Liver (tissue), 9 donors: ENCODE results near the gene TMPRSS13. TPM values are rescaled to one million over a fixed set of nuclear protein-coding genes. Genes with fewer than 3 reads are reported as not detected.

Experiments used
- DNase-seq: peaks from one replicate; pipeline ENCODE4 v3.0.0-alpha.2; 2017; ENCODE audit warnings: low spot score
- H3K27ac ChIP-seq, 2 donors: one replicate each; pipeline ENCODE4 v1.7.0; 2013; ENCODE audit warnings: inconsistent platforms in 2 of 2, low read length in 2 of 2, control low read depth in 1 of 2, low read depth in 1 of 2, mild to moderate bottlenecking in 1 of 2
- H3K27me3 ChIP-seq, 4 donors: one replicate each; pipeline versions ENCODE4 v1.6.1 to v1.7.0; 2013; ENCODE audit warnings: low read length in 3 of 4, inconsistent platforms in 1 of 4, mild to moderate bottlenecking in 1 of 4, moderate library complexity in 1 of 4; ENCODE audit not compliant: control insufficient read depth in 4 of 4, insufficient read depth in 4 of 4
- H3K36me3 ChIP-seq, 4 donors: one replicate each; pipeline versions ENCODE4 v1.6.1 to v1.7.0; 2013; ENCODE audit warnings: low read length in 3 of 4, mild to moderate bottlenecking in 3 of 4, low read depth in 1 of 4, moderate library complexity in 1 of 4; ENCODE audit not compliant: control insufficient read depth in 4 of 4, insufficient read depth in 3 of 4
- H3K4me1 ChIP-seq, 4 donors: one replicate each; pipeline versions ENCODE4 v1.6.1 to v1.7.0; 2013; ENCODE audit warnings: low read length in 3 of 4, mild to moderate bottlenecking in 3 of 4, moderate library complexity in 1 of 4; ENCODE audit not compliant: control insufficient read depth in 4 of 4, insufficient read depth in 4 of 4
- H3K4me3 ChIP-seq, 3 donors: one replicate each; pipeline versions ENCODE4 v1.6.1 to v1.7.0; 2013; ENCODE audit warnings: low read length in 3 of 3, control low read depth in 1 of 3, low read depth in 1 of 3, mild to moderate bottlenecking in 1 of 3
- H3K9ac ChIP-seq, 2 donors: one replicate each; pipeline ENCODE4 v1.7.0; 2013; ENCODE audit warnings: low read length in 2 of 2, mild to moderate bottlenecking in 2 of 2, moderate library complexity in 2 of 2, control low read depth in 1 of 2, low read depth in 1 of 2
- H3K9me3 ChIP-seq, 4 donors: one replicate each; pipeline versions ENCODE4 v1.6.1 to v1.7.0; 2013; ENCODE audit warnings: low read length in 3 of 4; ENCODE audit not compliant: control insufficient read depth in 4 of 4
- FOXA2 ChIP-seq: IDR thresholded peaks from 2 replicates; pipeline ENCODE4 v1.6.1; 2016; ENCODE audit warnings: antibody characterized with exemption
- HNF4G ChIP-seq: IDR thresholded peaks from 2 replicates; pipeline ENCODE4 v1.6.1; 2016; ENCODE audit warnings: antibody characterized with exemption
- NR2F2 ChIP-seq: IDR thresholded peaks from 2 replicates; pipeline ENCODE4 v1.6.1; 2016; ENCODE audit warnings: antibody characterized with exemption
- SP1 ChIP-seq: IDR thresholded peaks from 2 replicates; pipeline ENCODE4 v1.6.1; 2018; ENCODE audit warnings: antibody characterized with exemption, mild to moderate bottlenecking
- TAF1 ChIP-seq: conservative IDR thresholded peaks from 2 replicates; pipeline ENCODE4 v1.6.1; 2016; ENCODE audit warnings: antibody characterized with exemption, mild to moderate bottlenecking
- YY1 ChIP-seq: IDR thresholded peaks from 2 replicates; pipeline ENCODE4 v1.6.1; 2016; ENCODE audit warnings: antibody characterized with exemption, mild to moderate bottlenecking
- WGBS: extraction: QIAGEN DNeasy Blood & Tissue Kit; methylation state at CpG from one replicate; pipeline ENCODE4 v1.1.7; 2013; 5-methylcytosine and 5-hydroxymethylcytosine counted together
- polyA plus RNA-seq, 2 donors: library from polyadenylated mRNA; stranded (reverse) in 1 of 2; unstranded in 1 of 2; fragments of 200-250 nt in 1 of 2; fragments of >200 nt in 1 of 2; fragmentation: Nextera tagmentation in 1 of 2; extraction: Ambion mirVana in 1 of 2; gene quantifications; one replicate each; pipeline versions ENCODE4 v1.2.1 to v1.2.3, GENCODE V29; 2013 to 2015
- total RNA-seq, 2 donors: library from RNA; depleted of rRNA; stranded (reverse); fragments of >200 nt; gene quantifications; one replicate each; pipeline ENCODE4 v1.2.3, GENCODE V29; 2014
- TF ChIP-seq, protein P1 (sequence below): fragments of 150-350 bp; IDR thresholded peaks from 2 replicates; pipeline ENCODE4 v1.5.1; 2017; ENCODE audit warnings: improper control_type of control experiment, low read depth, low read length; ENCODE audit not compliant: missing input control
- TF ChIP-seq, protein P2 (sequence below): IDR thresholded peaks from 2 replicates; pipeline ENCODE4 v1.6.1; 2016; ENCODE audit warnings: antibody characterized with exemption
- TF ChIP-seq, protein P3 (sequence below): IDR thresholded peaks from 2 replicates; pipeline ENCODE4 v1.6.1; 2016; ENCODE audit warnings: antibody characterized with exemption
- TF ChIP-seq, protein P4 (sequence below): IDR thresholded peaks from 2 replicates; pipeline ENCODE4 v1.6.1; 2016; ENCODE audit warnings: antibody characterized with exemption, mild to moderate bottlenecking
- donor health status: healthy.
- donor health status: healthy.
- donor health status: healthy.
- donor health status: healthy.
- donor health status: healthy.

The TMPRSS13 gene
- total and polyA plus RNA-seq, 4 donors: 0.11 to 0.93 (median 0.24) TPM

DNA sequence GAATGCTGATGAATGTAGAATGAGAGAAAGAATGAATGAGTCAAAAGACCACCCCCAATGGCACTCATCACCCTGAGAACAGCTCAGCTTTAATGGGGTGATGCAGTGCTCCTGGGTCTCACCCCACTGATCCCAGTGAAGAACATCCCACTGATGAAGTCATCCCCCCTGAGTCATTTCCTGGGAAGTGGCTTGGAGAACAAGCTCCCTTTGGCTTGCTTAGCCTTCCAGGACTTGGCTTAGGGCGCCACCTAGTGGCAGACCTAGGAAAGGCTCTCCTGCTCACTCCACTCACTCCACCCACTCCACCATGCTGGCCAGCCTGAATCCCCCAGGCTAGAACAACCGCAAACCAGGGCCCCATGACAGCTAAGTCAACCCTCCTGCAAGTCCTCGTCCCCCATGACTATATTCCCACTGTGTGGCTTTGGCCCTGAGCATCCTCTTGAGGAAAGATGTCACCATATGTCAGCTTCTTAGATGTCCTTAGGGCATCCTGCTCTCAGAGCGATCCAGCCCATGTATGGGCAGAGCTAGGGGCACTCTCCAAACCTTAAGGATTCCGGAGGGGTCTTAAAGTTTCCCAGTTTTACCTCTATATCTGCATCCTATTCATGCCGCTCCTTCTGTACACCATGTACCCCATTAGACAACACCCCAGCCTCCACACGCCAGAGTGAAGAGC lies 17.8 kb upstream of the TMPRSS13 start (continued):
- TF ChIP-seq, protein P1, sequence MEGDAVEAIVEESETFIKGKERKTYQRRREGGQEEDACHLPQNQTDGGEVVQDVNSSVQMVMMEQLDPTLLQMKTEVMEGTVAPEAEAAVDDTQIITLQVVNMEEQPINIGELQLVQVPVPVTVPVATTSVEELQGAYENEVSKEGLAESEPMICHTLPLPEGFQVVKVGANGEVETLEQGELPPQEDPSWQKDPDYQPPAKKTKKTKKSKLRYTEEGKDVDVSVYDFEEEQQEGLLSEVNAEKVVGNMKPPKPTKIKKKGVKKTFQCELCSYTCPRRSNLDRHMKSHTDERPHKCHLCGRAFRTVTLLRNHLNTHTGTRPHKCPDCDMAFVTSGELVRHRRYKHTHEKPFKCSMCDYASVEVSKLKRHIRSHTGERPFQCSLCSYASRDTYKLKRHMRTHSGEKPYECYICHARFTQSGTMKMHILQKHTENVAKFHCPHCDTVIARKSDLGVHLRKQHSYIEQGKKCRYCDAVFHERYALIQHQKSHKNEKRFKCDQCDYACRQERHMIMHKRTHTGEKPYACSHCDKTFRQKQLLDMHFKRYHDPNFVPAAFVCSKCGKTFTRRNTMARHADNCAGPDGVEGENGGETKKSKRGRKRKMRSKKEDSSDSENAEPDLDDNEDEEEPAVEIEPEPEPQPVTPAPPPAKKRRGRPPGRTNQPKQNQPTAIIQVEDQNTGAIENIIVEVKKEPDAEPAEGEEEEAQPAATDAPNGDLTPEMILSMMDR: peak; percentile 97
- TF ChIP-seq HNF4G: no peak
- TF ChIP-seq, protein P2, sequence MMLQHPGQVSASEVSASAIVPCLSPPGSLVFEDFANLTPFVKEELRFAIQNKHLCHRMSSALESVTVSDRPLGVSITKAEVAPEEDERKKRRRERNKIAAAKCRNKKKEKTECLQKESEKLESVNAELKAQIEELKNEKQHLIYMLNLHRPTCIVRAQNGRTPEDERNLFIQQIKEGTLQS: no peak

DNA sequence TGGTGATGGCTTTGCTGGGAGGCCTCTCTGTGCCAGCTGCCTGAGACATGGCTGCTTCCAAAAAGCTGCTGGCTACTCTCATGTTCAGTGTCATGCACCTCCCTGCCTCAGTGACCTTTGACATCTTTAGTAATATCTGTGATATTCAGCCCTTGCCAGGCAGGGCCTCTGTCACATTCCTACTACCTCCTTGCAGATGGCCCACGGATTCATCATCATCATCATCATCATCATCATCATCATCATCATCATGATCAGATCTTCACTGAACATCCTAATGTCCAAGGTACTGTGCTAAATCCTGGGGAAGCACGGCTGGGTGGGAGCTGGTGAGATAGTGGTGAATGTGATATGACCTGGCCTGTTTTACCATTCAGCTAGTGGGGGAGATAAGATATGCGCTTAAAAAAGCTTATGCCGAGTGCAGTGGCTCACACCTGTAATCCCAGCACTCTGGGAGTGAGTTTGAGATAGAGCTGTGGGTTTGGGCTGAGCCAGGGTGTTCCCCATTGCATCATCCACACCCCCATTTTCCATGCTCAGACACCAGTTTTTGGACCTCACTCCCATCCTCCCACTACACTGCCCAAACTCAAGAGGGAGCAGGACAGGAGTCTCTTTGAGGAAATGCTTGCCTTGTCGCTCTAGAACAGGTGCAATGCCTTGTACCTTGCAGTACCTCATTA lies 17.1 kb upstream of the TMPRSS13 start:
- WGBS: 73% methylated on average over 5 of the region's 5 CpGs

More for the DNA sequence above, 17.1 kb upstream of the TMPRSS13 start:
- no peak for DNase-seq
- Histone ChIP-seq H3K27me3 (no peaks in the 10 kb centered on the region), H3K27ac (no peak overlapping the region), H3K9ac (no peak overlapping the region), H3K36me3 (no peaks in the 10 kb centered on the region), H3K9me3 (no peaks in the 10 kb centered on the region), H3K4me3 (no peak overlapping the region), H3K4me1 (no peaks in the 10 kb centered on the region)
- no peak for TF ChIP-seq TAF1
- no peak for TF ChIP-seq YY1
- TF ChIP-seq FOXA2: no peak
- TF ChIP-seq HNF4G: no peak
- TF ChIP-seq, protein P3, sequence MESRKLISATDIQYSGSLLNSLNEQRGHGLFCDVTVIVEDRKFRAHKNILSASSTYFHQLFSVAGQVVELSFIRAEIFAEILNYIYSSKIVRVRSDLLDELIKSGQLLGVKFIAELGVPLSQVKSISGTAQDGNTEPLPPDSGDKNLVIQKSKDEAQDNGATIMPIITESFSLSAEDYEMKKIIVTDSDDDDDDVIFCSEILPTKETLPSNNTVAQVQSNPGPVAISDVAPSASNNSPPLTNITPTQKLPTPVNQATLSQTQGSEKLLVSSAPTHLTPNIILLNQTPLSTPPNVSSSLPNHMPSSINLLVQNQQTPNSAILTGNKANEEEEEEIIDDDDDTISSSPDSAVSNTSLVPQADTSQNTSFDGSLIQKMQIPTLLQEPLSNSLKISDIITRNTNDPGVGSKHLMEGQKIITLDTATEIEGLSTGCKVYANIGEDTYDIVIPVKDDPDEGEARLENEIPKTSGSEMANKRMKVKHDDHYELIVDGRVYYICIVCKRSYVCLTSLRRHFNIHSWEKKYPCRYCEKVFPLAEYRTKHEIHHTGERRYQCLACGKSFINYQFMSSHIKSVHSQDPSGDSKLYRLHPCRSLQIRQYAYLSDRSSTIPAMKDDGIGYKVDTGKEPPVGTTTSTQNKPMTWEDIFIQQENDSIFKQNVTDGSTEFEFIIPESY: no peak
- TF ChIP-seq, protein P4, sequence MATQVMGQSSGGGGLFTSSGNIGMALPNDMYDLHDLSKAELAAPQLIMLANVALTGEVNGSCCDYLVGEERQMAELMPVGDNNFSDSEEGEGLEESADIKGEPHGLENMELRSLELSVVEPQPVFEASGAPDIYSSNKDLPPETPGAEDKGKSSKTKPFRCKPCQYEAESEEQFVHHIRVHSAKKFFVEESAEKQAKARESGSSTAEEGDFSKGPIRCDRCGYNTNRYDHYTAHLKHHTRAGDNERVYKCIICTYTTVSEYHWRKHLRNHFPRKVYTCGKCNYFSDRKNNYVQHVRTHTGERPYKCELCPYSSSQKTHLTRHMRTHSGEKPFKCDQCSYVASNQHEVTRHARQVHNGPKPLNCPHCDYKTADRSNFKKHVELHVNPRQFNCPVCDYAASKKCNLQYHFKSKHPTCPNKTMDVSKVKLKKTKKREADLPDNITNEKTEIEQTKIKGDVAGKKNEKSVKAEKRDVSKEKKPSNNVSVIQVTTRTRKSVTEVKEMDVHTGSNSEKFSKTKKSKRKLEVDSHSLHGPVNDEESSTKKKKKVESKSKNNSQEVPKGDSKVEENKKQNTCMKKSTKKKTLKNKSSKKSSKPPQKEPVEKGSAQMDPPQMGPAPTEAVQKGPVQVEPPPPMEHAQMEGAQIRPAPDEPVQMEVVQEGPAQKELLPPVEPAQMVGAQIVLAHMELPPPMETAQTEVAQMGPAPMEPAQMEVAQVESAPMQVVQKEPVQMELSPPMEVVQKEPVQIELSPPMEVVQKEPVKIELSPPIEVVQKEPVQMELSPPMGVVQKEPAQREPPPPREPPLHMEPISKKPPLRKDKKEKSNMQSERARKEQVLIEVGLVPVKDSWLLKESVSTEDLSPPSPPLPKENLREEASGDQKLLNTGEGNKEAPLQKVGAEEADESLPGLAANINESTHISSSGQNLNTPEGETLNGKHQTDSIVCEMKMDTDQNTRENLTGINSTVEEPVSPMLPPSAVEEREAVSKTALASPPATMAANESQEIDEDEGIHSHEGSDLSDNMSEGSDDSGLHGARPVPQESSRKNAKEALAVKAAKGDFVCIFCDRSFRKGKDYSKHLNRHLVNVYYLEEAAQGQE: no peak
- no peak for TF ChIP-seq SP1
- no peak for TF ChIP-seq NR2F2
